HS-27A (cell line): ENCODE data around the gene ZNF280D.

Experiments used
- DNase-seq: peaks from one replicate; pipeline ENCODE4 v3.0.0-alpha.2; 2012; ENCODE audit warnings: low read depth, missing footprints

ZNF280D gene

GRCh38 chr15:56744701-56745683, 11.7 kb upstream of the ZNF280D start:
- no peak for DNase-seq

DNA sequence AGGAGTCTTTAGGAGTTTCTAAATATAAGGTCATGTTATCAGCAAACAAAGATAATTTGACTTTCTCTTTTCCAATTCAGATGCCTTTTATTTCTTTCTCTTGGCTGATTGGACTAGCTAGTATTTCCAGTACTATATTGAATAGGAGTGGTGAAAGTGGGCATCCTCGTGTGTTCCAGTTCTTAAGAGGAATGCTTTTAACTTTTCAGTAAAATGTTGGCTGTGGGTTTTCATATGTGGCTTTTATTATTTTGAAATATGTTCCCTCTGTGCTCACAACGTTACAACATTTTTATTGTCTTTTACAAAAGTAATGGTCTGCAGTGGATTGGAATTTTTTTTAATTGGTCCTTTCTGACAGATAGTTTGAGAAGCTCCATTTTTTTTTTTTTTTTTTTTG, 8.2 kb upstream of the ZNF280D start:
- DNase-seq: no peak

- no peak for DNase-seq
Measured at GRCh38 chr15:56739964-56740640, 6.8 kb upstream of the ZNF280D start.

GRCh38 chr15:56739474-56739873, 6.2 kb upstream of the ZNF280D start:
- DNase-seq: no peak

GRCh38 chr15:56737791-56738190, 4.5 kb upstream of the ZNF280D start:
- DNase-seq: no peak

- no peak for DNase-seq
Measured at GRCh38 chr15:56736881-56737707, 3.8 kb upstream of the ZNF280D start.

GRCh38 chr15:56736308-56736707, 3.0 kb upstream of the ZNF280D start:
- no peak for DNase-seq

- no peak for DNase-seq
Measured at GRCh38 chr15:56735589-56735988, 2.3 kb upstream of the ZNF280D start.

DNA sequence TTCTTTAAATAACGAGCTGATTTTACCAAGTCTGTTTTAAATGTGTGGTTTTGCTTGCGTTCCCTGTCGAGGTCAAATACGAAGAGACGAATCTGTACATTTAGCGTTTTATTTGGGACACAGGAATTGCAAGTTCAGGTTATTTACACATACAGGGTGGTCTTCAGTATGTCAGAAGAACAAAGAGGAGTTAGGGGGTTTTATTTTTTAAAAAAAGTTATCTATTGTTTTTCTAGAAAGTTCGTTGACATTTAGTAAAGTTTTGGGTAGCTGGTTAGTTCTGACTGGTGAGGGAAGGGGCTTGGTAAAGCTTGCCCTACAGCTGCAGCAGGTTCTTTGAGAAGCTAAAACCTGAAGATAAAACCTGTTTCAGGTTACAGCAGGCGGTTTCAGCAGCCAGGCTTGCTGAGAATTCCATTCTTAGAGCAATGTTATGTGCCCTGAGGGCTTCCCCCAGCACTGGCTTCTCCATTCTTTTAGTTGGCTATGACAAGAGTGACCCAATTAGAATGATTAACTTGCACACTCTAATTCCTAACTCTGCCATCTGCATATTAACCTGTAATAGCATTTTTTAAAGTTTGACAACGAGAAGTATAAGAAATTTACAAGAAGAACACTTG, 815 bp upstream of the ZNF280D start:
- no peak for DNase-seq

- peak; percentile 69 for DNase-seq
Measured at GRCh38 chr15:56732886-56733135, 498 bp downstream of the ZNF280D start.

DNA sequence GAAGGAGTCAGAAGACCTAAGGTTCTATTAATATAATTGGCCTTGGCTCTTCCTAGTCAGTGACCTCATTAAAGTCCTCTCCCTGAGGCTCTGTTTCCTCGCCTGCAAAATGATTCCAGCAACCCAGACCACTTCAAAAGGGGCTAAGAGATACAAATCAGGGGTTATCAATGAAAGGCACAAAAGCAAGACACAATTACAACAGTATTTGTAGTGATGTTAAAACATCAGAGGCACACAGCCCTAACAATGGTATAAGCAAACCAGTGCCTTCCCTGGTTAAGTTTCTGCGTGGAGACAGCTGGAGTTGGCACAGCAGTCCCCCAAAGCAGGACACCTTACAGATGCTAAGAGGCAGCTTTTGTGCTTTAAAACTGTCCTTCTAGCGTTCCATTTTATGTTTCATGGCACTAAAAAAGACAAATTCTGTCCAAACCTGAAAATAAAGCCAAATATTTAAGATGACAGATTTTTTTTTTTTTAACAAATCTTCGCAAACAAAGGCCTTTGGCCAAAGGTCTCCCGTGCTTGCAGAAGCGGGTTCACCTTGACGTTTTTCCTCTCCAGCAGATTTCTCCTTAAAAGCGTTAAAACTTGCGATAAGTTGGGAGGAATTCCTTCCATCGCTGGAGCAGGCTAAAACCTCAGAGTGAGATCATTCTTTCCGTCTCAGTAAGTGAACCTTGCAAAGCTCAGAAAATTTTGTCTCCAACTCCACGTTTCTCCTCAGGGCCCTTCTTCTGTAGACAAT, 999 bp downstream of the ZNF280D start:
- peak; percentile 46 for DNase-seq

DNA sequence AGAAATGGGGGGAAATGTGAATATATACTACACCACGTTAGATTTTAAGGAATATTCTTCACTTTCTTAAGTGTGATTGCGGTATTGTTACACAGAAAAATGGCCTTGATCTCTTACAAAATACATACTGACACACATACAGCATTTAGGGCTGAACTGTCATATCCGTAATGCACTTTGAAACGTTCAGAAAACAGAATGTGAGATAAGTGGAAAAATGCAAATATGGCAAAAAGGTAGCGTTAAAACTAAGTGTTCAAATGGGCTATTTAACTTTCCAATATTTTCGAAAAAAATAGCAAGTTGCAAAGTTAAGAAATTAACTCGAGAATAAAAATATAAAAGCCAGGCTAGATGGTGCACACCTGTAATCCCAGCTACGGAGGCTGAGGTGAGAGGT, 1.8 kb downstream of the ZNF280D start:
- no peak for DNase-seq

DNA sequence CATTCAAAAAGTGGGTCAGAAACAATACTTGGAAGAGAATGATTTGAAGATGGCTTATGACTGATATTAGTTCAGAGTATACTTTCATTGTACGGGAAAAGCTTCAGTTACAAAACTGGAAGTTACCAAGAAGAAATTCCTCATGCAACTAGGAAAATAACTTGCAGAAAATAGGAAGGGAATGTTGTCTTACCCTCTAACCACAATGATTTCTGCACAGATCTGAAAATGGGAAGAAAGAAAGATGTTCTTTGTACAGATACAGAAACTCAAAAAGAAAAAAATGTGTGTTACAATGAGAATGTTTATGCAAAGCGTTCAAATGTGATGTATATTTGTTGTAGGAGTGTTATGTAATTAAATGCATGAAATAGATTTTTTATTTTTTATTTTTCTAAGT, 3.7 kb downstream of the ZNF280D start:
- DNase-seq: no peak

DNA sequence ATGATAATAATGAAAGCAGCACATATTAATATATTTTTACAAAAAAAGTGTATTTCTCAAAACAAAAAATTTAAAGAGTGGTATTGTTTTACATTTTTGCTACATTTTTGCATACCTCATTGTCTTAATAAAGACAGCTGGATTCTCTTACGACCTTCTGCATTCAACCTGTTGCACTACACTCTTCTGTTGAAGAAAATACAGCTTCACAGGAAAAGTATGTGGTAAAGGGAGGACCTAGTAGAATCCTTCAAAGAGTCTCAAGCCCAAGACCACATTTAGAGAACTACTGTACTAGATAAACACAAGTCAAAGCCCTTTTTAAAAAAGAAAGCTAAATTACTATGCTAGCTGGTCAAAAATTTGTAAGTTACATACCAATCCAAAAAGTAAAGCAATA, 7.9 kb downstream of the ZNF280D start:
- DNase-seq: no peak

DNA sequence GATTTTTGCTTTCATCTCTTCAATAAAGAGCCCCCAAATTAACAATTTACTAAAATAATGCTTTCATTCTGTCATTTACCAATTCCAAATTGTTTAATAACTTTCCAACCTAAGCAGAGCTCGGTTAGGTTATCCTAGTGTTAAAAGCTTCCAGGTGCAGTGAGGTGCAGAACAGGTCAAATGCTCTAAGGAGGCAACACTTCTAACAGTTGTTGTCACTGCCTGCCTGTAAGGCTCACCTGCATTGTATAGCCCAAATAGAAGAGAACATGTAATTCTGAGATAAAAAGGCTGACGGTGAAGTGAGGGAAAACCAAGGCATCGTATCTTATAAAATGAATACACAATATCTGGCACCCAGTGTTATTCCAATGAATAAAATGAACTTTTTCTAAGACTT, 9.1 kb downstream of the ZNF280D start:
- DNase-seq: no peak

- DNase-seq: no peak
Measured at GRCh38 chr15:56723787-56724186, 9.5 kb downstream of the ZNF280D start.

GRCh38 chr15:56719774-56720555, 13.3 kb downstream of the ZNF280D start:
- no peak for DNase-seq

GRCh38 chr15:56719021-56719612, 14.2 kb downstream of the ZNF280D start:
- DNase-seq: no peak

GRCh38 chr15:56718560-56718959, 14.7 kb downstream of the ZNF280D start:
- no peak for DNase-seq

GRCh38 chr15:56716334-56716733, 17.0 kb downstream of the ZNF280D start:
- no peak for DNase-seq
